Mesenteric fat pad (tissue), 1 donor: Measurements from ENCODE around the gene PRICKLE1. TPM values are rescaled to one million over a fixed set of nuclear protein-coding genes. Genes with fewer than 3 reads are reported as not detected.

ENCODE experiments used
- DNase-seq: peaks from one replicate; pipeline ENCODE4 v3.0.0-alpha.2; 2020; ENCODE audit warnings: low spot score
- total RNA-seq: library from RNA; stranded (reverse); fragmentation: NEBNext Ultra II Directional; extraction: Animal tissue kit (Norgen Biotek cat#: 25700); gene quantifications from one replicate; pipeline ENCODE4 v1.2.1, GENCODE V29; 2021
- donor health status: DM: yes; HTN: yes; CAD: no.

Gene PRICKLE1
- total RNA-seq, 1 donor from 2014 or later, result 12.3 TPM

GRCh38 chr12:42588524-42589464 is 752 bp downstream of the PRICKLE1 start:
- no peak for DNase-seq

- no peak for DNase-seq
These were observed 1.7 kb downstream of the PRICKLE1 start for GRCh38 chr12:42587601-42588523.

DNA sequence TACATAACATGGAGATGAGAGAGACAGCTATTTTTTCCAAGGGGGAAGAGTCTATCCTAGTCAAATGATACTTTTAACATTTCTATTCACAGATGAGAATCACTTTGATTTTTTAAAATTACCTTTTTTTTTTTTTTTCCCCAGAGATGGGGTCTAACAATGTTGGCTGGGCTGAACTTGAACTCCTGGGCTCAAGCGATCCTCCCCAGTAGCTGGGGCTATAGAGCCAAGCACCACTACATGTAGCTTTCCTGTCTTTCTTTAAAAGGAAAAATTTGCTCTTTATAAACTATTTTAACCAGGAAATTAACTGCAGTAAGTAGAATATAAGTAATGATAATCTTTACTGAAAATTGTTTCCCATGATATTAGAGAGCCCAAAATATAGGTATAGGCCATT is 3.3 kb downstream of the PRICKLE1 start:
- DNase-seq, result no peak

- DNase-seq, result no peak
These were observed 3.7 kb downstream of the PRICKLE1 start for GRCh38 chr12:42585841-42586216.

GRCh38 chr12:42585154-42585840 is 4.2 kb downstream of the PRICKLE1 start:
- DNase-seq, result no peak

DNA sequence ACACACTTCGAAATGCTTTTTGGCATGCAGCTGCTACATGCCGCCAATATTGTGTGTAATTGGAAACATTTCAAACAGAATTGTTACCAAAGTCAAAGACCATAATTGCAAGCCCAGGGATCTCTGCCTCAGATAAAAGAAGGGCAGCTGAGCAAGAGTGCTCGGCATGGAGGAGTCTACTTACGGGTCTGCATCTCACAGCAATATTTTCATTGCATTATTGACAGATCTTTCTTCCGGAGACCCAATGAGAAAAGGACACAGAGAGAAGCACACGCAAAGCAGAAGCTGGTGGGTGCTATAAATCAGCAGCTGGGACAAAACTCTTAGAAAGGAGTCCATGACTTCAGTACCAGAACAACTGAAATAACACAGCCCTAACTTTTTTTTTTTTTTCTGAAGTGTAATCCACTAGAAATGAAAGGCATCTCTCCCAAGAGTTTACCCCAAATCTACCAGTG is 4.9 kb downstream of the PRICKLE1 start:
- no peak for DNase-seq

DNA sequence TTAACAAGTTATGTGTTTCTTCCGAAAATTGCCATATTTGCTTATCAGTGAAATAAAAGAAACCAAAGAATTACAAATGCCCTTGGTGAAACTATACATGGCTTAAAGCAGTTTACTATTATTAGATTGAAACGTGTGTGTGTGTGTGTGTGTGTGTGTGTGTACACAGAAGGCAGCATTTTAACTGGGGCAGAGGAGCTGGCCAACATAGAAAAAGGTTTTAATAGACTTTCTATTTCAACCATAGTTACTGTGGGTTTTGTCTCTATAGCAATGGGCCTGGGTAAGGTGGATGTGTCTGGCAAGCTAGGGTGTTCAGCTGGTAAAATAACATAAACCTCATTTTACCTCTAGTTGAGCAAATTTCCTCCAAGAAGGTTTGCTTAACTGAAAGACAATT is 6.5 kb downstream of the PRICKLE1 start:
- DNase-seq, result no peak

- DNase-seq, result no peak
These were observed 7.0 kb downstream of the PRICKLE1 start for GRCh38 chr12:42582498-42582897.

- DNase-seq, result no peak
These were observed 7.5 kb downstream of the PRICKLE1 start for GRCh38 chr12:42582050-42582449.

DNA sequence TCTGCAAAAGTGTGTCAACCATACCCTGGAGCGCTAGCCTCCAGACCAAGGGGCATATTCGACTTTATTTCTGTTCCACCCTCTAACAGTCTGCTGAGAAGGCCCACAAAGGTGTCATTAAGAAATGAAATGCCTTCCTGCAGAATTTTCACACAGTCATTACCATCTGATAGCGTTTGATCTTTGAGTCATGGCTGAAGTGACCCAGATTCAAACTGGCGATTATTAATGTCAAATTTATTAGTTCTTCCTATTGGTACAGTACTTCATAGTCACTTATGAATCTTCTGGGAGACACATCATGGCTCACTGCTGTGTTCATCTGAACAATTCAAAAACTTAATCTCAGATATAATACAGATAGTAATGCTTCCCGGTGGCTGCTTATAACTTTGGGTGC is 13.2 kb downstream of the PRICKLE1 start:
- DNase-seq, result no peak

DNA sequence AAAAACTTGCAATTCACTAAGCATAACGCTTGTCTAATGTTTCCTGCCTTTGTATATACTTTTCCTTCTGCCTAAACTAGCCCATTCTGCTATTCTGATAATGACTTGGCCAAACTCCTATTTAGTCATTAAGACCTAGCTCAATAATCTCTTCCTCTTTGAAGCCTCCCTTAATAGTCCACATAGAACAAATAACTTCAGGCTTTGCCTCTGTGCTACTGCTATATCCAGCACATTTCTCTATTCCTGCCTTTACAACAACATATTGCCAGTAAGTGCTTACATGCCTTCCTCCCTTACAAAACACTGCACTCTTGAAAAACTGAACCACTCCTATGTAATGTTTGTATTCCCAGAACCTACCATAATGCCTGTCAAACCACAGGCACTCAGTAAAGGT is 13.8 kb downstream of the PRICKLE1 start:
- no peak for DNase-seq

- no peak for DNase-seq
These were observed 14.7 kb downstream of the PRICKLE1 start for GRCh38 chr12:42574851-42575266.

DNA sequence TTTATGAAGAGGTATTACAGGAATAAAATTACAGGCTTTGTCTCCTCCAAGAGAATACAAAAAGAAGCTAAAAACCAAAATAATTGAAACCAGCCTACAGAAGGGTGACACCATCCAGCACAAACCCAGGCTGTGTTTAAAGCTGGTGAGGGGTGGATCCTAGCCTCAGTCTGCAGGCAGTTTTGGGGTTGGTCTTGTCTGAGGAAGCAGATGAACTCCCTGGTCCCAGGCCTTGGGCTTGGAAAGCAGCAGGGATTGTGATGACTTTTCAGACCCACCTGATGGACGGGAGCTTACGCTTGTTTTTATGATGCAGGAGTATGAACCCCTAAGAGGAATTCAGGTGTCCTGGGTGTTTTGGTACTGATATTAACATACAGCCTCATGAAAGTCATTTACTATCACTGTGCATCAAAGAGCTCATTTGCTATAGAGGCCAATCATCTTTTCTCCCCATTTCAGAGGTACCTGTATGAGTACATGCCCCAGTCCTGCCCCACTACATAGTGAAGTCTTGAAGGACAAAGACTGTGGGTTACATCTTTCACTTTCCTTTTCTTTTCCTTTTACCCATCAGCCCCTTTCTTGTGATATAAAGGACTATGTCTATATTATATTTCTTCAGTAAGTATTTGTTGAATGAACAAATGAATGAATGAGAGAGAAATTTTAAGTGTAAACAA is 18.1 kb downstream of the PRICKLE1 start:
- no peak for DNase-seq

DNA sequence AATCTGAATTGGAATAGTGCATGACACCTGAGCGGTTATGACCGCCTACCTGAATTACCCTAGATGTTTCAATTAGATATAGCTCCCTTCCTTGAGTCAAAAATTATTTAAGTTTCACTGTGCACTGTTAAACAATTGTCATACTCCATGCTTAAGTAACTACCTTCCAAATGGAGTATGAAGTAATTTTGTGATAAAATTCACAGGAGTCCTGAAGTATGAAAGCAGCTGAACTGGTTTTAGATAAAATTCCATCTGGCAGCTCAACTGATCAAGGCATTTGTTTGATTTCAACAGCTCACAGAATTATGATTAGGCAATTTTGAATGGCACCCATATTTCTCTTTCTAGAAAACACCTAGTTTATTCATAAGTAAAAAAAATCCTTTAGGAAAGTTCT is 19.5 kb downstream of the PRICKLE1 start:
- no peak for DNase-seq

DNA sequence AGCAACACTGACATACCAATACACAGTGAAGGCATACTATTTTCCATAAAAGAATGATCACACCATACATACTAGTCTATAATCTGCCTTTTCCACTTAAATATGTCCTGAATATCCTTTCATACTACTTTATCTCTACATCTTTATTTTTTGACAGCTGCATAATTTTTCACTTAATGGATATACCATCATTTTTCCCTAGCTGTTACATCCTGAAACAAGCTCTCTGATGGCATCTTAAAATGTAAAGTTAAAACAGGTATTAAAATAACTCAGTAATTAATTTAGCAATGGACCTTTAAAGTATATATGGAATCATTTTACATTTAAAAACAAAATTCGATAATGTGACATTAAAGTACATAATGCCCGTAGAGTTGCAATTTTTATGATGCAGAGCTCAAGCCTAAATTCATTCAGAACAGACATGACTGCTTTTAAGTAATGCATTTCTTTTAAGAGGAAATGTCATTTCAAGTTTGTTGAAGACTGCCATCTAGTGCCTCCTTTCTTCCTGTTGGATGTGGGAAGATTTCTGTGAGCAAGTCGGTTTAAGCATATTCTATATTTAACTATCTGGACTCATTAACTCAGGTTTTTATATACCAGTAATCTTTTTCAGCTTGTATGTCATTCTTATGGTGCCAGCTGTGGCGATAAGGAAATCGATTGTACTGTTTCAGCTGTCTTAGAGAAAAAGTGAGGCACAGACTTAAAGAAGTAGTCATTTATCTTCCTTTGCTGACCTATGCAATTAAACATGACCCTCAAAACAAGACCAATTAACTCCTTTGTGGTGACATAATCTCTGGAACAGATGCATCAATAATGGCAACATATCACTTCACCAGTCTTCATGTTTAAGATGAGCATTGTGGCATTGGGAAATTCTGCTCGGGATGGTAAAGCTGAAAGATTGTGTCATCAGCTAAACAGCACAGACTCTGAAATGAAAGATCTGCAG is 20.3 kb downstream of the PRICKLE1 start:
- no peak for DNase-seq

- DNase-seq, result no peak
These were observed 23.9 kb downstream of the PRICKLE1 start for GRCh38 chr12:42565633-42566032.

DNA sequence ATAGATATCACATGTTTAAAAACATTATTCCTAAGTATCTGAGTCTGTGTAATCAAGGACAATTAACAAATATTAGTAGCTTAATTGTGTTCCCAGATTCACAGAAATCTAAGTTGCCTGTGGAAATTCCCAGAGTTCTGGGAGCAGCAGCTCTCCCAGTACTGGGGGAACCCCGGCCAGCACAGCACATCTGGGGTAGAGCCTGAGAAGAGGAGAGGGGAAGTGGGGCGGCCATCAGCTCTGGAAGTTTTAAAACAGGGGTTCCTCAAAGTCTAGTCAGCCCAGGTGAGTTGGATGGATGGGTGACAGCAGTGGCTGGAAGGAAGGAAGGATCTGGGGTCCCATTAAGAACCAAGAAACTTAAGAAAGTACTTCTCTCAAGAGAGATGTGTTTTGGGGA is 24.6 kb downstream of the PRICKLE1 start:
- DNase-seq, result no peak

DNA sequence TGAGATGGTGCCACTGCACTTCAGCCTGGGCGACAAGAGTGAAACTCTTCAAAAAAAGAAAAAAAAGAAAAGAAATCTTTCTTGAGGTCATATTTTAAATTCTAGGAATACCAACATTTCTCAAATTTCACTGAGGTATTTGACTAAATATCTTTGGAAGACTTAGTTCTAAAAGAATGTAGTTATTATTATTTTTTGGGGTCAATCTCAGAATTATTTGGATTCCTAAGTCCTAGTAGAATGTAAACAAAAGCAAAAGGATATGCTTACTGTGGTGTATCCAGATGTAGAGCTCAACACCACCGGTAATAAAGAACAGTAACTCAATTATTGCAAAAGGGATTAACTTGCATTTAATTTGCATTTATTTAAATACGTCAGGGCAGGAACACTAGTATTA is 25.0 kb downstream of the PRICKLE1 start:
- DNase-seq, result no peak

GRCh38 chr12:42560977-42561376 is 28.6 kb downstream of the PRICKLE1 start:
- DNase-seq, result no peak
